ENCODE results near the gene RIPOR3. TPM values are rescaled to one million over a fixed set of nuclear protein-coding genes. Genes with fewer than 3 reads are reported as not detected.

Gene RIPOR3
- total RNA-seq, 2 experiments from 2014 or later = 0.53 TPM; not detected in 1

DNA sequence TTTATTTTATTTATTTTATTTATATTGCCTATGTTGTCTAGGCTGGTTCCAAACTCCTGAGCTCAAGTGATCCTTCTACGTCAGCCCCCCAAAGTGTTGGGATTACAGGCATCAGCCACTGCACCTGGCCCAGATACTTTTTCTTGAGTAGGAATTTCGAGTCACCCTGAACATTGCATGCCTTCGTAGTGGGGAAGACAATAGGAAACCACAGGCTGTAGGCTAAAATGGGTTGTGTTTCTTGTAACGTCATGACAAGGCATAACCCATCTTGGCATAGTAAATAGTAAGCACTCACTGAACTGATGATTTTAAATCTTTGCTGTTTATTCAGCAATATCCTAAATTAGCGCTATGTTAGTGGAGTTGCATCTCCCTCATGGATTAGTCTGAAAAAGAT lies 146.2 kb downstream of the RIPOR3 start:
- POLR2A ChIA-PET = interaction anchor here (0.7 kb wide), 1 partner anchor 380 kb away, joined by 3 read pairs; no protein-coding TSS in a partner anchor
- Histone ChIP-seq H4K20me1 (ENCODE audit: insufficient read depth, low read length) (peaks cover 25% of the 10 kb centered on the region), H3K4me2 (ENCODE audit: low read length) (no peak overlapping the region), H3K4me3 (ENCODE audit: low read depth, low read length, poor library complexity, severe bottlenecking) (no peak overlapping the region), H3K36me3 (ENCODE audit: insufficient read depth, low read length) (no peaks in the 10 kb centered on the region; the same call in 1 of the 2 replicates), H3K9me2 (ENCODE audit: insufficient read depth, low read length) (no peaks in the 10 kb centered on the region), H3K79me2 (ENCODE audit: insufficient read depth, low read depth, low read length) (peaks cover 6% of the 10 kb centered on the region; the same call in 1 of the 2 replicates), H2AFZ (ENCODE audit: low read length) (no peak overlapping the region), H3K27ac (ENCODE audit: low read depth, low read length, poor library complexity, severe bottlenecking) (no peak overlapping the region), H3K9me3 (ENCODE audit: low read length) (no peaks in the 10 kb centered on the region), H3K4me1 (ENCODE audit: insufficient read depth, low read length, poor library complexity, severe bottlenecking) (peaks cover 52% of the 10 kb centered on the region)
- TF ChIP-seq, protein P1, sequence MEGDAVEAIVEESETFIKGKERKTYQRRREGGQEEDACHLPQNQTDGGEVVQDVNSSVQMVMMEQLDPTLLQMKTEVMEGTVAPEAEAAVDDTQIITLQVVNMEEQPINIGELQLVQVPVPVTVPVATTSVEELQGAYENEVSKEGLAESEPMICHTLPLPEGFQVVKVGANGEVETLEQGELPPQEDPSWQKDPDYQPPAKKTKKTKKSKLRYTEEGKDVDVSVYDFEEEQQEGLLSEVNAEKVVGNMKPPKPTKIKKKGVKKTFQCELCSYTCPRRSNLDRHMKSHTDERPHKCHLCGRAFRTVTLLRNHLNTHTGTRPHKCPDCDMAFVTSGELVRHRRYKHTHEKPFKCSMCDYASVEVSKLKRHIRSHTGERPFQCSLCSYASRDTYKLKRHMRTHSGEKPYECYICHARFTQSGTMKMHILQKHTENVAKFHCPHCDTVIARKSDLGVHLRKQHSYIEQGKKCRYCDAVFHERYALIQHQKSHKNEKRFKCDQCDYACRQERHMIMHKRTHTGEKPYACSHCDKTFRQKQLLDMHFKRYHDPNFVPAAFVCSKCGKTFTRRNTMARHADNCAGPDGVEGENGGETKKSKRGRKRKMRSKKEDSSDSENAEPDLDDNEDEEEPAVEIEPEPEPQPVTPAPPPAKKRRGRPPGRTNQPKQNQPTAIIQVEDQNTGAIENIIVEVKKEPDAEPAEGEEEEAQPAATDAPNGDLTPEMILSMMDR (conservative IDR thresholded peaks at IDR 0.05; ENCODE audit: low read length) = no peak
- no peak for TF ChIP-seq EZH2phosphoT487 (IDR thresholded peaks at IDR 0.05; ENCODE audit: borderline replicate concordance, low read depth, low read length)
- intact Hi-C loops (cut with micrococcal nuclease; ENCODE audit: unreplicated experiment) = no loop called here
- DNase-seq (ENCODE audit: low spot score) = no peak
- no TSS peak for BruUV-seq (replicated peaks)
- CTCF ChIA-PET (ENCODE audit: unreplicated experiment) = no interaction called here

- Histone ChIP-seq H3K27ac (ENCODE audit: low read depth, low read length, poor library complexity, severe bottlenecking) (no peak overlapping the region), H3K9me3 (ENCODE audit: low read length) (no peaks in the 10 kb centered on the region), H3K9me2 (ENCODE audit: insufficient read depth, low read length) (no peaks in the 10 kb centered on the region), H3K4me1 (ENCODE audit: insufficient read depth, low read length, poor library complexity, severe bottlenecking) (peaks cover 64% of the 10 kb centered on the region), H3K4me3 (ENCODE audit: low read depth, low read length, poor library complexity, severe bottlenecking) (peak overlapping the region; percentile 24), H3K79me2 (ENCODE audit: insufficient read depth, low read depth, low read length) (peaks cover 6% of the 10 kb centered on the region; the same call in 1 of the 2 replicates), H2AFZ (ENCODE audit: low read length) (no peak overlapping the region), H4K20me1 (ENCODE audit: insufficient read depth, low read length) (peaks cover 25% of the 10 kb centered on the region; the same call in 1 of the 2 replicates), H3K36me3 (ENCODE audit: insufficient read depth, low read length) (no peaks in the 10 kb centered on the region; the same call in 1 of the 2 replicates), H3K4me2 (ENCODE audit: low read length) (peak overlapping the region; percentile 61)
- TF ChIP-seq, protein P1 (conservative IDR thresholded peaks at IDR 0.05; ENCODE audit: low read length) = no peak
- TF ChIP-seq EZH2phosphoT487 (IDR thresholded peaks at IDR 0.05; ENCODE audit: borderline replicate concordance, low read depth, low read length) = no peak
- BruUV-seq (replicated peaks) = no TSS peak
- intact Hi-C loops (cut with micrococcal nuclease; ENCODE audit: unreplicated experiment) = no loop called here
- ChIA-PET POLR2A (interaction anchor here (1.2 kb wide), 1 partner anchor 20 kb away, joined by 4 read pairs; no protein-coding TSS in a partner anchor), CTCF (ENCODE audit: unreplicated experiment) (no interaction called here)
- peak; percentile 65 for DNase-seq (ENCODE audit: low spot score)
These were observed 148.0 kb downstream of the RIPOR3 start for GRCh38 chr20:50543326-50543725.

- peaks cover 25% of the 10 kb centered on the region; the same call in 1 of the 2 replicates for H4K20me1 ChIP-seq (ENCODE audit: insufficient read depth, low read length)
- no peak overlapping the region for H3K4me3 ChIP-seq (ENCODE audit: low read depth, low read length, poor library complexity, severe bottlenecking)
- no peaks in the 10 kb centered on the region for H3K9me3 ChIP-seq (ENCODE audit: low read length)
- peak; percentile 76 for DNase-seq (ENCODE audit: low spot score)
- intact Hi-C loops (cut with micrococcal nuclease; ENCODE audit: unreplicated experiment) = no loop called here
- peak overlapping the region; percentile 49 for H3K4me2 ChIP-seq (ENCODE audit: low read length)
- POLR2A ChIA-PET = interaction anchor here (1.4 to 1.6 kb wide), 2 partner anchors 18 to 30 kb away, joined by 4 read pairs; no protein-coding TSS in a partner anchor
- H3K9me2 ChIP-seq (ENCODE audit: insufficient read depth, low read length) = no peaks in the 10 kb centered on the region
- H3K4me1 ChIP-seq (ENCODE audit: insufficient read depth, low read length, poor library complexity, severe bottlenecking) = peaks cover 69% of the 10 kb centered on the region
- TF ChIP-seq, protein P1 (conservative IDR thresholded peaks at IDR 0.05; ENCODE audit: low read length) = no peak
- no peak for TF ChIP-seq EZH2phosphoT487 (IDR thresholded peaks at IDR 0.05; ENCODE audit: borderline replicate concordance, low read depth, low read length)
- CTCF ChIA-PET (ENCODE audit: unreplicated experiment) = no interaction called here
- H3K27ac ChIP-seq (ENCODE audit: low read depth, low read length, poor library complexity, severe bottlenecking) = peak overlapping the region; percentile 14
- BruUV-seq (replicated peaks) = no TSS peak
- peaks cover 6% of the 10 kb centered on the region; the same call in 1 of the 2 replicates for H3K79me2 ChIP-seq (ENCODE audit: insufficient read depth, low read depth, low read length)
- H3K36me3 ChIP-seq (ENCODE audit: insufficient read depth, low read length) = no peaks in the 10 kb centered on the region; the same call in 1 of the 2 replicates
- no peak overlapping the region for H2AFZ ChIP-seq (ENCODE audit: low read length)
These were observed 149.7 kb downstream of the RIPOR3 start for GRCh38 chr20:50541606-50542041.

Measured in OCI-LY7 (cell line).